GM23338 (cell line): ENCODE data around the gene VWA3B.

Experiments
- CREB1 ChIP-seq: fragments of 250-450 bp; sonication (Bioruptor Pico); IDR thresholded peaks from 2 replicates; pipeline ENCODE4 v1.5.0; 2020; ENCODE audit warnings: low read depth, mild to moderate bottlenecking, moderate library complexity
- CTCF ChIP-seq, 2 experiments: fragments of 200-600 bp in 1 of 2; sonication (generic) in 1 of 2; conservative IDR thresholded peaks; 2 replicates each; pipeline versions ENCODE4 v1.5.1 to v1.6.1; 2016 to 2017; ENCODE audit warnings: antibody characterized with exemption in 2 of 2, low read depth in 2 of 2, mild to moderate bottlenecking in 2 of 2, moderate library complexity in 1 of 2
- ETS1 ChIP-seq: IDR thresholded peaks from 2 replicates; pipeline ENCODE4 v1.6.1; 2016; ENCODE audit warnings: antibody characterized with exemption
- EZH2 ChIP-seq: fragments of 200-600 bp; sonication (generic); IDR thresholded peaks from one replicate; pipeline ENCODE4 v1.8.0; 2017; ENCODE audit warnings: antibody characterized with exemption, mild to moderate bottlenecking, low read depth; ENCODE audit not compliant: unreplicated experiment
- EZH2phosphoT487 ChIP-seq: fragments of 200-600 bp; sonication (generic); IDR thresholded peaks from one replicate; pipeline ENCODE4 v1.8.1; 2018; ENCODE audit warnings: antibody characterized with exemption; ENCODE audit not compliant: unreplicated experiment
- JUNB ChIP-seq: IDR thresholded peaks from one replicate; pipeline ENCODE4 v1.6.1; 2016; ENCODE audit warnings: antibody characterized with exemption; ENCODE audit not compliant: unreplicated experiment
- NANOG ChIP-seq: IDR thresholded peaks from 2 replicates; pipeline ENCODE4 v1.6.1; 2016; ENCODE audit warnings: antibody characterized with exemption, borderline replicate concordance
- POLR2AphosphoS5 ChIP-seq: IDR thresholded peaks from 2 replicates; pipeline ENCODE4 v1.6.1; 2016; ENCODE audit warnings: antibody characterized with exemption, low read depth
- ZNF114 ChIP-seq: fragments of 250-450 bp; sonication (Bioruptor Pico); IDR thresholded peaks from 2 replicates; pipeline ENCODE4 v1.5.0; 2020; ENCODE audit warnings: mild to moderate bottlenecking, moderate library complexity
- ZNF331 ChIP-seq: fragments of 250-450 bp; sonication (Bioruptor Pico); IDR thresholded peaks from 2 replicates; pipeline ENCODE4 v1.5.0; 2020; ENCODE audit warnings: low read depth, mild to moderate bottlenecking, moderate library complexity
- TF ChIP-seq, protein P1 (sequence below): IDR thresholded peaks from one replicate; pipeline ENCODE4 v1.6.1; 2018; ENCODE audit warnings: antibody characterized with exemption; ENCODE audit not compliant: unreplicated experiment
- TF ChIP-seq, protein P2 (sequence below): fragments of 250-450 bp; sonication (Bioruptor Pico); IDR thresholded peaks from 2 replicates; pipeline ENCODE4 v1.5.0; 2020; ENCODE audit warnings: mild to moderate bottlenecking, moderate library complexity

- no peak for TF ChIP-seq CTCF (conservative IDR thresholded peaks at IDR 0.05; ENCODE audit: low read depth in 2 of 2)
- no peak for TF ChIP-seq ETS1
- TF ChIP-seq CREB1 (CRISPR knock-in tag), result no peak
- TF ChIP-seq POLR2AphosphoS5, result no peak
- no peak for TF ChIP-seq EZH2
- TF ChIP-seq, protein P1, sequence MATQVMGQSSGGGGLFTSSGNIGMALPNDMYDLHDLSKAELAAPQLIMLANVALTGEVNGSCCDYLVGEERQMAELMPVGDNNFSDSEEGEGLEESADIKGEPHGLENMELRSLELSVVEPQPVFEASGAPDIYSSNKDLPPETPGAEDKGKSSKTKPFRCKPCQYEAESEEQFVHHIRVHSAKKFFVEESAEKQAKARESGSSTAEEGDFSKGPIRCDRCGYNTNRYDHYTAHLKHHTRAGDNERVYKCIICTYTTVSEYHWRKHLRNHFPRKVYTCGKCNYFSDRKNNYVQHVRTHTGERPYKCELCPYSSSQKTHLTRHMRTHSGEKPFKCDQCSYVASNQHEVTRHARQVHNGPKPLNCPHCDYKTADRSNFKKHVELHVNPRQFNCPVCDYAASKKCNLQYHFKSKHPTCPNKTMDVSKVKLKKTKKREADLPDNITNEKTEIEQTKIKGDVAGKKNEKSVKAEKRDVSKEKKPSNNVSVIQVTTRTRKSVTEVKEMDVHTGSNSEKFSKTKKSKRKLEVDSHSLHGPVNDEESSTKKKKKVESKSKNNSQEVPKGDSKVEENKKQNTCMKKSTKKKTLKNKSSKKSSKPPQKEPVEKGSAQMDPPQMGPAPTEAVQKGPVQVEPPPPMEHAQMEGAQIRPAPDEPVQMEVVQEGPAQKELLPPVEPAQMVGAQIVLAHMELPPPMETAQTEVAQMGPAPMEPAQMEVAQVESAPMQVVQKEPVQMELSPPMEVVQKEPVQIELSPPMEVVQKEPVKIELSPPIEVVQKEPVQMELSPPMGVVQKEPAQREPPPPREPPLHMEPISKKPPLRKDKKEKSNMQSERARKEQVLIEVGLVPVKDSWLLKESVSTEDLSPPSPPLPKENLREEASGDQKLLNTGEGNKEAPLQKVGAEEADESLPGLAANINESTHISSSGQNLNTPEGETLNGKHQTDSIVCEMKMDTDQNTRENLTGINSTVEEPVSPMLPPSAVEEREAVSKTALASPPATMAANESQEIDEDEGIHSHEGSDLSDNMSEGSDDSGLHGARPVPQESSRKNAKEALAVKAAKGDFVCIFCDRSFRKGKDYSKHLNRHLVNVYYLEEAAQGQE, result no peak
- no peak for TF ChIP-seq ZNF114 (CRISPR knock-in tag)
- no peak for TF ChIP-seq EZH2phosphoT487
- TF ChIP-seq NANOG, result no peak
- TF ChIP-seq, protein P2, sequence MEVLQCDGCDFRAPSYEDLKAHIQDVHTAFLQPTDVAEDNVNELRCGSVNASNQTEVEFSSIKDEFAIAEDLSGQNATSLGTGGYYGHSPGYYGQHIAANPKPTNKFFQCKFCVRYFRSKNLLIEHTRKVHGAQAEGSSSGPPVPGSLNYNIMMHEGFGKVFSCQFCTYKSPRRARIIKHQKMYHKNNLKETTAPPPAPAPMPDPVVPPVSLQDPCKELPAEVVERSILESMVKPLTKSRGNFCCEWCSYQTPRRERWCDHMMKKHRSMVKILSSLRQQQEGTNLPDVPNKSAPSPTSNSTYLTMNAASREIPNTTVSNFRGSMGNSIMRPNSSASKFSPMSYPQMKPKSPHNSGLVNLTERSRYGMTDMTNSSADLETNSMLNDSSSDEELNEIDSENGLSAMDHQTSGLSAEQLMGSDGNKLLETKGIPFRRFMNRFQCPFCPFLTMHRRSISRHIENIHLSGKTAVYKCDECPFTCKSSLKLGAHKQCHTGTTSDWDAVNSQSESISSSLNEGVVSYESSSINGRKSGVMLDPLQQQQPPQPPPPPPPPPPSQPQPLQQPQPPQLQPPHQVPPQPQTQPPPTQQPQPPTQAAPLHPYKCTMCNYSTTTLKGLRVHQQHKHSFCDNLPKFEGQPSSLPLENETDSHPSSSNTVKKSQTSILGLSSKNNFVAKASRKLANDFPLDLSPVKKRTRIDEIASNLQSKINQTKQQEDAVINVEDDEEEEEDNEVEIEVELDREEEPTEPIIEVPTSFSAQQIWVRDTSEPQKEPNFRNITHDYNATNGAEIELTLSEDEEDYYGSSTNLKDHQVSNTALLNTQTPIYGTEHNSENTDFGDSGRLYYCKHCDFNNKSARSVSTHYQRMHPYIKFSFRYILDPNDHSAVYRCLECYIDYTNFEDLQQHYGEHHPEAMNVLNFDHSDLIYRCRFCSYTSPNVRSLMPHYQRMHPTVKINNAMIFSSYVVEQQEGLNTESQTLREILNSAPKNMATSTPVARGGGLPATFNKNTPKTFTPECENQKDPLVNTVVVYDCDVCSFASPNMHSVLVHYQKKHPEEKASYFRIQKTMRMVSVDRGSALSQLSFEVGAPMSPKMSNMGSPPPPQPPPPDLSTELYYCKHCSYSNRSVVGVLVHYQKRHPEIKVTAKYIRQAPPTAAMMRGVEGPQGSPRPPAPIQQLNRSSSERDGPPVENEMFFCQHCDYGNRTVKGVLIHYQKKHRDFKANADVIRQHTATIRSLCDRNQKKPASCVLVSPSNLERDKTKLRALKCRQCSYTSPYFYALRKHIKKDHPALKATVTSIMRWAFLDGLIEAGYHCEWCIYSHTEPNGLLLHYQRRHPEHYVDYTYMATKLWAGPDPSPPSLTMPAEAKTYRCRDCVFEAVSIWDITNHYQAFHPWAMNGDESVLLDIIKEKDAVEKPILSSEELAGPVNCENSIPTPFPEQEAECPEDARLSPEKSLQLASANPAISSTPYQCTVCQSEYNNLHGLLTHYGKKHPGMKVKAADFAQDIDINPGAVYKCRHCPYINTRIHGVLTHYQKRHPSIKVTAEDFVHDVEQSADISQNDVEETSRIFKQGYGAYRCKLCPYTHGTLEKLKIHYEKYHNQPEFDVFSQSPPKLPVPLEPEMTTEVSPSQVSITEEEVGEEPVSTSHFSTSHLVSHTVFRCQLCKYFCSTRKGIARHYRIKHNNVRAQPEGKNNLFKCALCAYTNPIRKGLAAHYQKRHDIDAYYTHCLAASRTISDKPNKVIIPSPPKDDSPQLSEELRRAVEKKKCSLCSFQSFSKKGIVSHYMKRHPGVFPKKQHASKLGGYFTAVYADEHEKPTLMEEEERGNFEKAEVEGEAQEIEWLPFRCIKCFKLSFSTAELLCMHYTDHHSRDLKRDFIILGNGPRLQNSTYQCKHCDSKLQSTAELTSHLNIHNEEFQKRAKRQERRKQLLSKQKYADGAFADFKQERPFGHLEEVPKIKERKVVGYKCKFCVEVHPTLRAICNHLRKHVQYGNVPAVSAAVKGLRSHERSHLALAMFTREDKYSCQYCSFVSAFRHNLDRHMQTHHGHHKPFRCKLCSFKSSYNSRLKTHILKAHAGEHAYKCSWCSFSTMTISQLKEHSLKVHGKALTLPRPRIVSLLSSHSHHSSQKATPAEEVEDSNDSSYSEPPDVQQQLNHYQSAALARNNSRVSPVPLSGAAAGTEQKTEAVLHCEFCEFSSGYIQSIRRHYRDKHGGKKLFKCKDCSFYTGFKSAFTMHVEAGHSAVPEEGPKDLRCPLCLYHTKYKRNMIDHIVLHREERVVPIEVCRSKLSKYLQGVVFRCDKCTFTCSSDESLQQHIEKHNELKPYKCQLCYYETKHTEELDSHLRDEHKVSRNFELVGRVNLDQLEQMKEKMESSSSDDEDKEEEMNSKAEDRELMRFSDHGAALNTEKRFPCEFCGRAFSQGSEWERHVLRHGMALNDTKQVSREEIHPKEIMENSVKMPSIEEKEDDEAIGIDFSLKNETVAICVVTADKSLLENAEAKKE (CRISPR knock-in tag), result no peak
- no peak for TF ChIP-seq JUNB
- TF ChIP-seq ZNF331 (CRISPR knock-in tag), result no peak
Measured at GRCh38 chr2:98278074-98278473, 191.1 kb downstream of the VWA3B start.
